ENCODE measurements around the gene NCCRP1.

The NCCRP1 gene, protein sequence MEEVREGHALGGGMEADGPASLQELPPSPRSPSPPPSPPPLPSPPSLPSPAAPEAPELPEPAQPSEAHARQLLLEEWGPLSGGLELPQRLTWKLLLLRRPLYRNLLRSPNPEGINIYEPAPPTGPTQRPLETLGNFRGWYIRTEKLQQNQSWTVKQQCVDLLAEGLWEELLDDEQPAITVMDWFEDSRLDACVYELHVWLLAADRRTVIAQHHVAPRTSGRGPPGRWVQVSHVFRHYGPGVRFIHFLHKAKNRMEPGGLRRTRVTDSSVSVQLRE

DNA sequence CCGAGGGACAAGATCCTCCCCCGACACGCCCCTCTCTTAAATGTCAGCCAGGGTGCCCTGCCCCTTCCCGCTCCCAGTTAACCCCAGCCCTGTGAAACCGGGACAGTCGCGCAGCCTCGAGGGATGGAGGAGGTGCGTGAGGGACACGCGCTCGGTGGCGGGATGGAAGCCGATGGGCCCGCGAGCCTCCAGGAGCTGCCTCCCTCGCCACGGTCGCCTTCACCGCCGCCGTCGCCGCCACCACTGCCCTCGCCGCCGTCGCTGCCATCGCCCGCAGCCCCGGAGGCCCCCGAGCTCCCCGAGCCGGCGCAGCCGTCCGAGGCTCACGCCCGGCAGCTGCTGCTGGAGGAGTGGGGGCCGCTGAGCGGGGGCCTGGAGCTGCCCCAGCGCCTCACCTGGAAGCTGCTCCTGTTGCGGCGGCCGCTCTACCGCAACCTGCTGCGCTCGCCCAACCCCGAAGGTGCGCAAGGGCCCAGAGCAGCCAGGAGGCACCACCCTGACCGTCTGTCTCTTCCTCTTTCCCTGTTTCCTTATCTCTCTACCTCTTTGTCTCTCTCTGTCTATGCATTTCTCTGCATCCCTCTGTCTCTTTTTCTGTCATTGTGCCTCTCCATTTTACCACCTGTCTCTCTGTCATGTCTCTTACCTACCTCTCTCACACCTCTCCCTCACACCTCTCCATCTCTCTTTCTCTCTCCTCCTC is at the start of gene NCCRP1:
NCCRP1 (plus strand) TSS at position 105 of the 703 bp plus-strand sequence; CDS start at position 124, 19 bp downstream.
- H3K27ac ChIP-seq (ENCODE audit: low read depth, low read length), result no peak within 1 kb of the TSS
- H3K9me3 ChIP-seq (ENCODE audit: control insufficient read depth, insufficient read depth, low read length), result no peaks in the 10 kb centered on the region
- peaks cover 7% of the 10 kb centered on the region for H3K27me3 ChIP-seq (ENCODE audit: control insufficient read depth, low read length)
- TF ChIP-seq, protein P1, sequence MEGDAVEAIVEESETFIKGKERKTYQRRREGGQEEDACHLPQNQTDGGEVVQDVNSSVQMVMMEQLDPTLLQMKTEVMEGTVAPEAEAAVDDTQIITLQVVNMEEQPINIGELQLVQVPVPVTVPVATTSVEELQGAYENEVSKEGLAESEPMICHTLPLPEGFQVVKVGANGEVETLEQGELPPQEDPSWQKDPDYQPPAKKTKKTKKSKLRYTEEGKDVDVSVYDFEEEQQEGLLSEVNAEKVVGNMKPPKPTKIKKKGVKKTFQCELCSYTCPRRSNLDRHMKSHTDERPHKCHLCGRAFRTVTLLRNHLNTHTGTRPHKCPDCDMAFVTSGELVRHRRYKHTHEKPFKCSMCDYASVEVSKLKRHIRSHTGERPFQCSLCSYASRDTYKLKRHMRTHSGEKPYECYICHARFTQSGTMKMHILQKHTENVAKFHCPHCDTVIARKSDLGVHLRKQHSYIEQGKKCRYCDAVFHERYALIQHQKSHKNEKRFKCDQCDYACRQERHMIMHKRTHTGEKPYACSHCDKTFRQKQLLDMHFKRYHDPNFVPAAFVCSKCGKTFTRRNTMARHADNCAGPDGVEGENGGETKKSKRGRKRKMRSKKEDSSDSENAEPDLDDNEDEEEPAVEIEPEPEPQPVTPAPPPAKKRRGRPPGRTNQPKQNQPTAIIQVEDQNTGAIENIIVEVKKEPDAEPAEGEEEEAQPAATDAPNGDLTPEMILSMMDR (IDR thresholded peaks at IDR 0.05; ENCODE audit: low read depth, low read length, poor library complexity, severe bottlenecking), result no peak
- no peak for TF ChIP-seq EZH2phosphoT487 (IDR thresholded peaks at IDR 0.05; ENCODE audit: borderline replicate concordance, low read length)
- H4K20me1 ChIP-seq (ENCODE audit: control insufficient read depth, insufficient read depth, low read depth, low read length), result no peaks in the 10 kb centered on the region
- no peaks in the 10 kb centered on the region for H3F3A ChIP-seq (ENCODE audit: control insufficient read depth, insufficient read depth)
- H3K4me3 ChIP-seq (ENCODE audit: low read length), result no peak within 1 kb of the TSS
- H3K36me3 ChIP-seq (ENCODE audit: control insufficient read depth, low read length), result no peaks in the 10 kb centered on the region
- H3K4me1 ChIP-seq (ENCODE audit: control insufficient read depth, low read length), result no peaks in the 10 kb centered on the region
- H3K9me2 ChIP-seq (replicated peaks; ENCODE audit: control insufficient read depth, low read length), result no peaks in the 10 kb centered on the region
- no peak within 1 kb of the TSS for H3K4me2 ChIP-seq (ENCODE audit: low read length)
- no peaks in the 10 kb centered on the region for H3K79me2 ChIP-seq (ENCODE audit: control insufficient read depth, low read length)

- H3K9me2 ChIP-seq (replicated peaks; ENCODE audit: control insufficient read depth, low read length), result no peaks in the 10 kb centered on the region
- no peak overlapping the region for H3K27ac ChIP-seq (ENCODE audit: low read depth, low read length)
- H3K4me3 ChIP-seq (ENCODE audit: low read length), result no peak overlapping the region
- H4K20me1 ChIP-seq (ENCODE audit: control insufficient read depth, insufficient read depth, low read depth, low read length), result 0 out of 2 replicates have a peak, but pooled peaks cover 4% of the 10 kb centered on the region
- H3K4me2 ChIP-seq (ENCODE audit: low read length), result no peak overlapping the region
- no peaks in the 10 kb centered on the region for H3K27me3 ChIP-seq (ENCODE audit: control insufficient read depth, low read length)
- no peaks in the 10 kb centered on the region for H3K36me3 ChIP-seq (ENCODE audit: control insufficient read depth, low read length)
- H3K4me1 ChIP-seq (ENCODE audit: control insufficient read depth, low read length), result no peaks in the 10 kb centered on the region
- H3K79me2 ChIP-seq (ENCODE audit: control insufficient read depth, low read length), result peaks cover 10% of the 10 kb centered on the region
- TF ChIP-seq EZH2phosphoT487 (IDR thresholded peaks at IDR 0.05; ENCODE audit: borderline replicate concordance, low read length), result no peak
- TF ChIP-seq, protein P1 (IDR thresholded peaks at IDR 0.05; ENCODE audit: low read depth, low read length, poor library complexity, severe bottlenecking), result no peak
- no peaks in the 10 kb centered on the region for H3F3A ChIP-seq (ENCODE audit: control insufficient read depth, insufficient read depth)
- no peaks in the 10 kb centered on the region for H3K9me3 ChIP-seq (ENCODE audit: control insufficient read depth, insufficient read depth, low read length)
Measured at GRCh38 chr19:39147480-39147879, 49.3 kb upstream of the NCCRP1 start.

DNA sequence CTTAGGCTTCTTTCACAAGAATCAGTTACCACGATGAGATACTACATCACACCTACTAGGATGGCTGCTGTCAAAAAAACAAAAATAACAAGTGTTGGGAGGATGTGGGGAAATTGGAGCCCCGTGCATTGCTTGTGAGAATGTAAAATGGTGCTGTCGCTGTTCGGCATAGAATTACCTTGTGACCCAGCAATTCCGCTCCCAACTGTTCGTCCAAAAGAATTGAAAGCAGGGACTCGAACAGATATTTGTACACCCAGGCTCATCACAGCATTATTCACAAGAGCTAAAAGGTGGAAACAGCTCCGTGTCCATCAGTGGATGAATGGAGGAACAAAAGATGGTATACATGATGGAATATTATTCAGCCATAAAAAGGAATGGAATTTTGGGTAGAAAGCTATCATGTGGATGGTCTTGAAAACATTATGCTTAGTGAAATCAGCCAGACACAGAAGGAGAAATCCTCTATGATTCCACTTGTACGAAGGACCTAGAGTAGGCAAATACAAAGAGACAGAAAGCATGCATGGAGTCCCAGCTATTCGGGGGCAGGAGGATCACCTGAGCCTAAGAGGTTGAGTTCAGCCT is 47.7 kb upstream of the NCCRP1 start:
- Histone ChIP-seq H3K4me2 (ENCODE audit: low read length) (no peak overlapping the region), H3K9me3 (ENCODE audit: control insufficient read depth, insufficient read depth, low read length) (no peaks in the 10 kb centered on the region), H3F3A (ENCODE audit: control insufficient read depth, insufficient read depth) (no peaks in the 10 kb centered on the region), H4K20me1 (ENCODE audit: control insufficient read depth, insufficient read depth, low read depth, low read length) (0 out of 2 replicates have a peak, but pooled peaks cover 4% of the 10 kb centered on the region), H3K27ac (ENCODE audit: low read depth, low read length) (no peak overlapping the region), H3K36me3 (ENCODE audit: control insufficient read depth, low read length) (no peaks in the 10 kb centered on the region), H3K4me1 (ENCODE audit: control insufficient read depth, low read length) (no peaks in the 10 kb centered on the region), H3K79me2 (ENCODE audit: control insufficient read depth, low read length) (peaks cover 8% of the 10 kb centered on the region), H3K9me2 (replicated peaks; ENCODE audit: control insufficient read depth, low read length) (no peaks in the 10 kb centered on the region), H3K27me3 (ENCODE audit: control insufficient read depth, low read length) (no peaks in the 10 kb centered on the region), H3K4me3 (ENCODE audit: low read length) (no peak overlapping the region)
- TF ChIP-seq, protein P1 (IDR thresholded peaks at IDR 0.05; ENCODE audit: low read depth, low read length, poor library complexity, severe bottlenecking), result no peak
- no peak for TF ChIP-seq EZH2phosphoT487 (IDR thresholded peaks at IDR 0.05; ENCODE audit: borderline replicate concordance, low read length)
